ENCODE measurements around the gene GJD3.
A peak's percentile ranks its signal among the peaks of the same experiment; 100 is the strongest.

The GJD3 gene

DNA sequence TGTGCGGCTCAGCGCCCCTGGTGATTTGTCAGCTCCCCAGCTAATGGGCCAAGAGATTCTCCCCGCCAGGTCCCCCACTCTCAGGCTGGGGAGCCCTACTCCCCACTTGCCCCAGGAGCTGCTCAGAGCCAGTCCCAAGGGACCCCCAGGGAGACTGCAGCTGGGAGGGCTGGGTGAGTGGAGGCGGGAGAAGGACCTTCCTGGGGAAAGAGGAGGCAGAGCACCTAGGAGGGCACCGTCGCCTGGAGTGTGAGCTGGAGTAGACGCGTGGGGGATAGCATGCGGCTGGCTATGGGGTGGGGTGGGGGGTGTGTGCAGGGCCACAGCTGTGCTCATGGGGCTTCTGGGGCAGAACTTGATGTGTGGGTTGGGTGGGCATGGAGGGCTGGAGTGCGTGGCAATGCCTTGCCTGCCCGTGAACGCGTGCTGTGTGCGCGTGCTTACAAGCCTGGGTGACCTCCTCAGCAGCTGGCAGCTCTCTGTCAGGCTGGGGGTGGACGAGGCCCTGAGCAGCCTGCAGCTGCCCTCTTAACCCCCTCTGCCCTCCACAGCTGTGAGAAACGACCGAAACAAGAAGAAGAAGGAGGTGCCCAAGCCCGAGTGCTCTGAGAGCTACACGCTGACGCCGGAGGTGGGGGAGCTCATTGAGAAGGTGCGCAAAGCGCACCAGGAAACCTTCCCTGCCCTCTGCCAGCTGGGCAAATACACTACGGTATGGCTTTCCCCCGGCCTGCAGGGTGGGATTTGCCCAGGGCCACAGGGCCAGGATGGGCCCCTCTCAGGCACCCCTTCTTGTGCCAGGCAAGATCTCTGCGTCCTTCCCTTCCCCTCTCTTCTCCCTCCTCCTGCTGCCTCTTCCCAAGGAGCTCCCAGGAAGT lies 12.9 kb downstream of the GJD3 start:
- DNase-seq, result no peak

GRCh38 chr17:40350689-40351358 lies 13.7 kb downstream of the GJD3 start:
- no peak for DNase-seq

GRCh38 chr17:40349895-40350688 lies 14.4 kb downstream of the GJD3 start:
- DNase-seq, result no peak

GRCh38 chr17:40349477-40349894 lies 15.1 kb downstream of the GJD3 start:
- DNase-seq, result no peak

DNA sequence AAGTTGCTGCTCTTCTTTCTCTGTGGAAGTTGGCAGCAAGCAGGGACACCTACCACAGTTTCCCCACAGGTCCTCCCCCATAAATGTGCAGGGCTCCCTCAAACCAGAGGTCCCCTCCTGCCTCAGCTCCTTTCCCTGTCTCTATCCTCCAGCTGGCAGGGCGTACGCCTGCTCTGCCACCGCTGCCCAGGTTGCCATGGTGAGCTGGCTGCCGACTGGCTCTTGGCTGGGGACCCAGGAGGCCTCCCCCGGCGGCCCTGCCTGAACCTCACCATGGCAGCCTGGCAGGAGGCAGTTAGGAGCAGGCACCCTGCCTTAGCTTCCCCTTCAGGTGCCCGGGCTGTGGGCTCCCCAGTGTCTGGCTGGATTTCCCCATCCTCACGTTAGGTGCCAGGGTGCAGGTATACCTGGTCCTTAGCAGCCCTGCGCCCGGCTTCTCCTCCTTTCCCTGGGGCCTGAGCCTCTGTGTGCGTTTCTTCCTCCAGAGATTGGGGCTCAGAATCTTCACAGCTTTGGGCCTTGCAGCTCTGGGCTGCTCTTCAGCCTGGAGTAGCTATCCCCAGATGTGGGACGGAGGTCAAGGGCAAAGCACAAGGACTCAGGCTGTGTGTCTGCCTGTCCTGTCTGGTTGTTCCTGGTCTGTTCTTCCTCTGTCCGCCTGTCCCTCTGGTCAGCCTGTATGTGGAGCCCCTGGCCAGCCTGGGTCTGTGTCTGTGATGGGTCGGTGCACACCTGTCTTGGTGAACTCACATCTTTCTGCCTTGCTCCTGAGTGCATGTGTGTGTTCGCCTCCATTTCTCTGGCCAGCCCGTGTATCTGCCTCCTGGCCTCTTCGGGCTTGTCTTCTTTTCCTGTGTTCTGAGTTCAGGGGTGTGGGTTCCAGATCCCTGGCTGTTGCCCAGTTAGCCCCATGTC lies 15.7 kb downstream of the GJD3 start:
- DNase-seq, result no peak

DNA sequence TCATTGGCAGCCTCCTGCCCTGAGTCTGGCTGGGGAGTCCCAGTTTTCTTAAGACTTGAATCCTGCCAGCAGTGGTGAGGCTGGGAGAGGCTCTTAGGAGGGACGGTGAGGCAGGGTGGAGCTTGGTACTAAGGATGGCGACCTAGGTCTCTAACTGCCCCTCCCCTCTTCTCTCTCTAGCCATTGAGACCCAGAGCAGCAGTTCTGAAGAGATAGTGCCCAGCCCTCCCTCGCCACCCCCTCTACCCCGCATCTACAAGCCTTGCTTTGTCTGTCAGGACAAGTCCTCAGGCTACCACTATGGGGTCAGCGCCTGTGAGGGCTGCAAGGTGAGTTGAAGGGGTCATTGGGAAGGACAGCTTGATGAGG lies 16.4 kb downstream of the GJD3 start:
- no peak for DNase-seq

DNA sequence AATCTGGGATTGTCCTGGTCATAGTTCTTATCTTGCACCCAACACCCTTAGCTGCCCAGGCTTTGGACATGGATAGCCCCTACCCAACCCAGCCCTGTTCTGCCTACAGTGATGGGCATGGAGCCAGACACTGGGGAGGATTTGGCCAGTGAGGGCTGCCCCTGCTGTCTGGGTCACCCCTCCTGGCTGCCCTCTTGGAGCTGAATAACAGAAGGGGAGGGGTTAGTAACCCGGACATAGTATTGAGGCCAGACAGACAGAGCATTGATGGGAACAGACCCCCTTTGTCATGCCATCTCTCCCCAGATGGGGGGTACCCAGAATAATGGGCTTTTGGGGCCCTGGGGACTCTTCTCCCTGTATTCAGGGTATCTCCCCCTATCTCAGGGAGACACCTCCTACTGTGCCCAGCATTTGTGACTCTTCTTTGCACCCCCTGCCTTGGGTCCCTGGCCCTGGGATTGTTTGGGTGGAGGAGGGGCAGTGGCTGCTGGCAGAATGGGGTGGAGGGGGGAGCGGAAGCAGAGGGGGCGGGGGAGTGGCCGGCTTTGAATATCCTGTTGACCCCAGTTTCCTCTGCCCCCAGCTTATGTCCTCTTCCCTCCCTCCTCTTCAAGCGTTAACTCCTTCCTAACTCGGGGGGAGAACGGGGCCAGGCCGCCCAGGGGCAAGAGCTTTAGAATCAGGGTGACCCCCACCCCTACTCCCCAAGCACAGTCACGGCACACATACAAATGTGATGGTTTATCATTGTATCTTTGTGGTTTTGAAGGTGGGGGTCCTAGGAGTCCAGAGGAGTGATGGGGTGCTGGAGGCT lies 17.0 kb downstream of the GJD3 start:
- no peak for DNase-seq

- DNase-seq, result no peak
Observed at GRCh38 chr17:40346765-40347158, 17.8 kb downstream of the GJD3 start.

DNA sequence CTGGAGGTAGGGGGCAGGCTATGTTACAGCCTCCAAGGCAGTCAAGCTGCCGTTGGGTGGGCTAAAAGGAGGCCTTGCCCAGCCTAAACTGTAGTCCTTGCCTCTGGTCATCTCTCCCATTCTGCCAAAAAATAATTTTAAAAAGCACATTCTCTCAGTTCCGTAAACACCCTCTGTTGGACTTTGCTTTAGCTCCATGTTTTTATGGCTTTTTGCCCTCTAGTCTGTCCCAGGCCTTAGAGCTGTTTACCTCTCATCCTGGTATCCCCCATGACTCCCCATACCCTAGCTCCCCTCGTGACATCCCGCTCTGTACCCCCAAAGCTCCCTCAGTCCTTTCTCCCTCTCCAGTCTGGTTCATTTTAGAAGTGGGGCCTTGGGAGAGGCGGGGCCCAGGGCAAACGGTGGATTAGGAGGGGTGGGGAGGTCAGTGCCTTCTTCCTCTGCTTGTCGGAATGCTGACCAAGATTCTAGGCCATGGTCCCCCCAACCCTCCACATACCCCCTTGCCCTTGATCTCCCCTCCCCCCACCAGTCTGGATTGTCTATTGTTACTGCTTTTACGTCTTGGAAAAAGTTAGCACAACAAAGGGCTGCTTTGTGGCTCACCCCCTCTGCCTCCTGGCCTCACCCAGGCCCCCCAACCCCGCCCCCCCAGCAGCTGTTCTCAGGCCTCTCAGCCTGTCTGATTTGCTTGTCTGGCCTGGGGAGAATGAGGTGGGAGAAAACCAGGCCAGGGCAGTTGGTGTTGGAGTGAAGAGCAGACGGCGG lies 18.4 kb downstream of the GJD3 start:
- DNase-seq, result no peak

- peak; percentile 82 for DNase-seq
Observed at GRCh38 chr17:40345161-40345993, 19.2 kb downstream of the GJD3 start.

DNA sequence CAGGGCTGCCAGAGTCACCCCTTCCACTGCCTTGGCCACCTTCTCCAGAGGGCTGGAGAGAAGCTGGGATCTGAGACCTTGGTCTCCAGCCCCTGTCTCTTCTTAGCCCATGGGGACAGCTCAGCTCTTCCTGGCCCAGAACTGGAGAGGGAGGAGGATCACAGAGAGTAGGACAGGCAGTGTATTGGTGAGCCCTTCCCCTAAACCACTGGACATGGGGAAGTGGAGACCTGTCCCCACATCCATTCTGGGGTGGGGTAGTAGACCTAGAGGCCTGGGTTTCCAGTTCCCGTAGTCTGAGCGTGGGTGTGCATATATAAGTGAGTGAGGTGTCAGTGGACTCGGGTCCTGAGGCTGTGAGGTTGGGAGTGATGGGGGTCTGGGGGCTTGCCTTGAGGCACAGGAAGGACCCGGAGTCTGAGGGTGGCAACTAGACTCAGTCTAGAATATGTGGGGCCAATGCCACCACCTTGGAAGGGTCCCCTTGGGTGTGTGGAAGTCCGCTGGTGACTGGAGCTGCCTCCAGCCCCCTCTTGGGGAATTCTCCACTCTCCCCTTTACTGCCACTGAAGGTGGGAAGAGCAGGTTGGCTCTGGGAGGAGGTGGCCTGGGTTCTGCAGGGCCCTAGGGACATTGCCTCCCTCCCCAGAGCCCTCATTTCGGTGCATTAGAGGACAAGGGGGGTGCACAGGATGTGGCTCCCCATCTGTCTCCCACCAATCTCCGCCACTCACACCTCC lies 19.9 kb downstream of the GJD3 start:
- peak; percentile 24 for DNase-seq

- DNase-seq, result no peak
Observed at GRCh38 chr17:40343219-40344119, 21.1 kb downstream of the GJD3 start.

- no peak for DNase-seq
Observed at GRCh38 chr17:40342504-40343218, 21.9 kb downstream of the GJD3 start.

- DNase-seq, result peak; percentile 80
Observed at GRCh38 chr17:40341808-40342503, 22.6 kb downstream of the GJD3 start.

GRCh38 chr17:40340880-40341807 lies 23.4 kb downstream of the GJD3 start:
- DNase-seq, result peak; percentile 94

Measured in DMS53 (cell line).